ENCODE measurements around the gene GPANK1.

GRCh38 chr6:31677955-31678354 lies 13.2 kb upstream of the GPANK1 start:
- TF ChIP-seq CTCF (IDR thresholded peaks at IDR 0.05) (no peak), POLR2A (IDR thresholded peaks at IDR 0.05) (no peak)

All from ovary (tissue), 3 donors.